GM23338 (cell line): Measurements from ENCODE around the gene TXNL1.

Experiments
- CTCF ChIP-seq, 2 experiments: fragments of 200-600 bp in 1 of 2; sonication (generic) in 1 of 2; conservative IDR thresholded peaks; 2 replicates each; pipeline versions ENCODE4 v1.5.1 to v1.6.1; 2016 to 2017; ENCODE audit warnings: antibody characterized with exemption in 2 of 2, low read depth in 2 of 2, mild to moderate bottlenecking in 2 of 2, moderate library complexity in 1 of 2
- EZH2 ChIP-seq: fragments of 200-600 bp; sonication (generic); IDR thresholded peaks from one replicate; pipeline ENCODE4 v1.8.0; 2017; ENCODE audit warnings: antibody characterized with exemption, mild to moderate bottlenecking, low read depth; ENCODE audit not compliant: unreplicated experiment
- EZH2phosphoT487 ChIP-seq: fragments of 200-600 bp; sonication (generic); IDR thresholded peaks from one replicate; pipeline ENCODE4 v1.8.1; 2018; ENCODE audit warnings: antibody characterized with exemption; ENCODE audit not compliant: unreplicated experiment
- POLR2AphosphoS5 ChIP-seq: IDR thresholded peaks from 2 replicates; pipeline ENCODE4 v1.6.1; 2016; ENCODE audit warnings: antibody characterized with exemption, low read depth
- ZNF331 ChIP-seq: fragments of 250-450 bp; sonication (Bioruptor Pico); IDR thresholded peaks from 2 replicates; pipeline ENCODE4 v1.5.0; 2020; ENCODE audit warnings: low read depth, mild to moderate bottlenecking, moderate library complexity

- TF ChIP-seq EZH2 = no peak
- no peak for TF ChIP-seq CTCF (conservative IDR thresholded peaks at IDR 0.05; ENCODE audit: low read depth in 2 of 2)
- no peak for TF ChIP-seq EZH2phosphoT487
- no peak for TF ChIP-seq POLR2AphosphoS5
- no peak for TF ChIP-seq ZNF331
Measured at GRCh38 chr18:56576826-56577573, 61.4 kb downstream of the TXNL1 start.
